Neural progenitor cell (in vitro differentiated cells): ENCODE data around the gene HSPA1B.
"Not testable (repeated sequence)": the region's sequence is repeated elsewhere in the genome, so short reads cannot be mapped to it uniquely, and the experiment has no call there.

Experiments used
- CTCF ChIP-seq: fragments of 200-600 bp; sonication (generic); IDR thresholded peaks from 2 replicates; pipeline ENCODE4 v1.5.1; 2017; ENCODE audit warnings: antibody characterized with exemption, mild to moderate bottlenecking
- EZH2 ChIP-seq: fragments of 200-600 bp; sonication (generic); IDR thresholded peaks from 2 replicates; pipeline ENCODE4 v1.6.1; 2017; ENCODE audit warnings: antibody characterized with exemption, mild to moderate bottlenecking, moderate library complexity
- EZH2phosphoT487 ChIP-seq: fragments of 200-600 bp; sonication (generic); IDR thresholded peaks from 2 replicates; pipeline ENCODE4 v1.6.1; 2017; ENCODE audit warnings: antibody characterized with exemption

- TF ChIP-seq CTCF, EZH2phosphoT487, EZH2: not testable (repeated sequence)
Measured at GRCh38 chr6:31808599-31808998, 18.9 kb upstream of the HSPA1B start.
